Activated naive CD8-positive, alpha-beta T cell treated with anti-CD3 and anti-CD28 coated beads for 36 hours (primary cell): ENCODE results near the gene PRKAG3. TPM values are rescaled to one million over a fixed set of nuclear protein-coding genes. Genes with fewer than 3 reads are reported as not detected.

Experiments used
- DNase-seq: peaks from one replicate; pipeline ENCODE4 v3.0.0; 2021
- H3K27ac Mint-ChIP-seq: one replicate; pipeline ENCODE4 v1.8.0; 2022; ENCODE audit warnings: mild to moderate bottlenecking, moderate library complexity, mixed read lengths
- H3K27me3 Mint-ChIP-seq: one replicate; pipeline ENCODE4 v1.8.0; 2022; ENCODE audit warnings: mild to moderate bottlenecking, mixed read lengths
- H3K36me3 Mint-ChIP-seq: one replicate; pipeline ENCODE4 v1.8.0; 2021; ENCODE audit warnings: mild to moderate bottlenecking, mixed read lengths
- H3K4me1 Mint-ChIP-seq: one replicate; pipeline ENCODE4 v1.8.0; 2021; ENCODE audit warnings: mixed read lengths
- H3K4me3 Mint-ChIP-seq: one replicate; pipeline ENCODE4 v1.8.0; 2022; ENCODE audit warnings: mild to moderate bottlenecking, moderate library complexity, mixed read lengths
- H3K9me3 Mint-ChIP-seq: one replicate; pipeline ENCODE4 v1.8.0; 2022; ENCODE audit warnings: mixed read lengths
- total RNA-seq, 2 experiments: library from RNA; stranded (reverse); gene quantifications; one replicate each; pipeline ENCODE4 v1.2.3, GENCODE V29; 2021

PRKAG3 gene
- total RNA-seq, 2 experiments from 2014 or later: not detected

GRCh38 chr2:218871345-218872302 is 40.0 kb upstream of the PRKAG3 start:
- H3K27ac Mint-ChIP-seq: no peak overlapping the region
- no peaks in the 10 kb centered on the region for H3K36me3 Mint-ChIP-seq
- H3K4me3 Mint-ChIP-seq: peak overlapping the region; percentile 66
- no peak for DNase-seq
- peaks cover 72% of the 10 kb centered on the region for H3K27me3 Mint-ChIP-seq
- peaks cover 18% of the 10 kb centered on the region for H3K4me1 Mint-ChIP-seq
- no peaks in the 10 kb centered on the region for H3K9me3 Mint-ChIP-seq

- no peaks in the 10 kb centered on the region for H3K9me3 Mint-ChIP-seq
- H3K36me3 Mint-ChIP-seq: no peaks in the 10 kb centered on the region
- H3K4me3 Mint-ChIP-seq: peak overlapping the region; percentile 52
- no peak overlapping the region for H3K27ac Mint-ChIP-seq
- H3K27me3 Mint-ChIP-seq: peaks cover 67% of the 10 kb centered on the region
- DNase-seq: no peak
- peaks cover 17% of the 10 kb centered on the region for H3K4me1 Mint-ChIP-seq
Observed at GRCh38 chr2:218870984-218871344, 39.4 kb upstream of the PRKAG3 start.

GRCh38 chr2:218869064-218869463 is 37.5 kb upstream of the PRKAG3 start:
- Mint-ChIP-seq H3K27ac (no peak overlapping the region), H3K4me3 (no peak overlapping the region), H3K9me3 (no peaks in the 10 kb centered on the region), H3K27me3 (peaks cover 60% of the 10 kb centered on the region), H3K4me1 (peaks cover 15% of the 10 kb centered on the region), H3K36me3 (no peaks in the 10 kb centered on the region)
- no peak for DNase-seq

- Mint-ChIP-seq H3K27me3 (peaks cover 61% of the 10 kb centered on the region), H3K36me3 (no peaks in the 10 kb centered on the region), H3K4me3 (no peak overlapping the region)
Observed at GRCh38 chr2:218867900-218868299, 36.3 kb upstream of the PRKAG3 start.

GRCh38 chr2:218865999-218866398 is 34.4 kb upstream of the PRKAG3 start:
- H3K4me3 Mint-ChIP-seq: no peak overlapping the region
- DNase-seq: no peak
- H3K27me3 Mint-ChIP-seq: peaks cover 63% of the 10 kb centered on the region
- peaks cover 4% of the 10 kb centered on the region for H3K4me1 Mint-ChIP-seq
- H3K27ac Mint-ChIP-seq: no peak overlapping the region
- no peaks in the 10 kb centered on the region for H3K36me3 Mint-ChIP-seq
- H3K9me3 Mint-ChIP-seq: no peaks in the 10 kb centered on the region

More at GRCh38 chr2:218867900-218868299, 36.3 kb upstream of the PRKAG3 start:
- no peaks in the 10 kb centered on the region for H3K9me3 Mint-ChIP-seq
- H3K4me1 Mint-ChIP-seq: peaks cover 11% of the 10 kb centered on the region
- H3K27ac Mint-ChIP-seq: no peak overlapping the region
- no peak for DNase-seq

GRCh38 chr2:218865396-218865795 is 33.8 kb upstream of the PRKAG3 start:
- H3K36me3 Mint-ChIP-seq: no peaks in the 10 kb centered on the region
- no peaks in the 10 kb centered on the region for H3K9me3 Mint-ChIP-seq
- H3K27me3 Mint-ChIP-seq: peaks cover 64% of the 10 kb centered on the region
- DNase-seq: no peak
- H3K27ac Mint-ChIP-seq: no peak overlapping the region
- peaks cover 8% of the 10 kb centered on the region for H3K4me1 Mint-ChIP-seq
- no peak overlapping the region for H3K4me3 Mint-ChIP-seq

- H3K4me3 Mint-ChIP-seq: no peak overlapping the region
- H3K9me3 Mint-ChIP-seq: no peaks in the 10 kb centered on the region
- no peak overlapping the region for H3K27ac Mint-ChIP-seq
- peaks cover 64% of the 10 kb centered on the region for H3K27me3 Mint-ChIP-seq
- DNase-seq: no peak
- no peaks in the 10 kb centered on the region for H3K36me3 Mint-ChIP-seq
- peaks cover 12% of the 10 kb centered on the region for H3K4me1 Mint-ChIP-seq
Observed at GRCh38 chr2:218863021-218863520, 31.5 kb upstream of the PRKAG3 start.

- DNase-seq: no peak
- Mint-ChIP-seq H3K27me3 (peaks cover 77% of the 10 kb centered on the region), H3K9me3 (no peaks in the 10 kb centered on the region), H3K27ac (no peak overlapping the region), H3K4me3 (no peak overlapping the region), H3K4me1 (peaks cover 12% of the 10 kb centered on the region), H3K36me3 (no peaks in the 10 kb centered on the region)
Observed at GRCh38 chr2:218861645-218862318, 30.2 kb upstream of the PRKAG3 start.

GRCh38 chr2:218860950-218861381 is 29.4 kb upstream of the PRKAG3 start:
- no peak for DNase-seq
- no peak overlapping the region for H3K4me3 Mint-ChIP-seq
- peaks cover 85% of the 10 kb centered on the region for H3K27me3 Mint-ChIP-seq
- peaks cover 15% of the 10 kb centered on the region for H3K4me1 Mint-ChIP-seq
- H3K36me3 Mint-ChIP-seq: no peaks in the 10 kb centered on the region
- no peak overlapping the region for H3K27ac Mint-ChIP-seq
- no peaks in the 10 kb centered on the region for H3K9me3 Mint-ChIP-seq

GRCh38 chr2:218859988-218860831 is 28.6 kb upstream of the PRKAG3 start:
- H3K36me3 Mint-ChIP-seq: no peaks in the 10 kb centered on the region
- no peak overlapping the region for H3K27ac Mint-ChIP-seq
- H3K27me3 Mint-ChIP-seq: peaks cover 90% of the 10 kb centered on the region
- peak overlapping the region; percentile 46 for H3K4me3 Mint-ChIP-seq
- DNase-seq: no peak
- peaks cover 15% of the 10 kb centered on the region for H3K4me1 Mint-ChIP-seq
- no peaks in the 10 kb centered on the region for H3K9me3 Mint-ChIP-seq

- Mint-ChIP-seq H3K4me1 (peaks cover 15% of the 10 kb centered on the region), H3K9me3 (no peaks in the 10 kb centered on the region), H3K27me3 (peaks cover 92% of the 10 kb centered on the region), H3K27ac (no peak within 1 kb of the TSS), H3K36me3 (no peaks in the 10 kb centered on the region), H3K4me3 (peak within 1 kb of the TSS; percentile 46)
- no peak for DNase-seq
Observed at GRCh38 chr2:218859556-218859987, 28.0 kb upstream of the PRKAG3 start, which contains the start of gene WNT6. Gene WNT6, plus strand, starts transcription at chr2:218859805. Its CDS starts 233 bp downstream, at chr2:218860038.

GRCh38 chr2:218858671-218859555 is 27.3 kb upstream of the PRKAG3 start:
- no peaks in the 10 kb centered on the region for H3K9me3 Mint-ChIP-seq
- H3K4me3 Mint-ChIP-seq: peak overlapping the region; percentile 44
- no peak overlapping the region for H3K27ac Mint-ChIP-seq
- H3K4me1 Mint-ChIP-seq: peaks cover 15% of the 10 kb centered on the region
- no peak for DNase-seq
- H3K36me3 Mint-ChIP-seq: no peaks in the 10 kb centered on the region
- peaks cover 92% of the 10 kb centered on the region for H3K27me3 Mint-ChIP-seq

GRCh38 chr2:218858138-218858445 is 26.5 kb upstream of the PRKAG3 start:
- Mint-ChIP-seq H3K4me1 (peaks cover 15% of the 10 kb centered on the region), H3K9me3 (no peaks in the 10 kb centered on the region), H3K36me3 (no peaks in the 10 kb centered on the region), H3K27ac (no peak overlapping the region), H3K27me3 (peaks cover 92% of the 10 kb centered on the region), H3K4me3 (no peak overlapping the region)
- DNase-seq: no peak
